D721Med (cell line): ENCODE measurements around the gene OR2T29.
"Not testable (repeated sequence)": the region's sequence is repeated elsewhere in the genome, so short reads cannot be mapped to it uniquely, and the experiment has no call there.

Experiments used
- DNase-seq: peaks from one replicate; pipeline ENCODE4 v3.0.0; 2011; ENCODE audit warnings: low spot score; ENCODE audit not compliant: insufficient read length
- FAIRE-seq: peaks from 2 replicates; lab custom pipeline; 2011; peaks lifted over from hg19 to GRCh38; lab: Jason Lieb, UNC
- CTCF ChIP-seq: IDR thresholded peaks from 2 replicates; pipeline ENCODE4 v1.5.1; 2012; ENCODE audit warnings: mild to moderate bottlenecking, control low read depth; ENCODE audit not compliant: insufficient read depth; ENCODE audit errors: missing control alignments

The OR2T29 gene

DNA sequence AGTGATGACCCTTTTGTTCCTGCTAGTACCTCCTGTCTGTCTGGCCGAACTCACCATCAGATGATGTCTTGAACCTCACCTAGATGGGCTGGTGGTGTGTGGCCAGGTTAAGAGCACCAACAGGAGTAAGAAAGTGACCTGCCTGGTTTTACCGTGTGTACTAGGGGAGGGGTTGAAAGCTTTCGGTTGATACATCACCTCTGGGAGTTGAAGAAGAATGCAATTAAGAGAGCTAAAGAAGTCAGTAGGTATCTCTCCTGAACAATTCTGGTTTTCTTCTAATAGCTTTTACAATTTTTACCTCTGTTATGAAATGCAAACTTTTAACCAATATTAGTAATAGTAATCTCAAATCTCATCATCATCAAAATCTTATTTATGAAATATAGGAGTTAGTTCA lies at the start of gene OR2T29:
Gene OR2T29 (minus strand): TSS at position 101 of the 400 bp plus-strand sequence. CDS start 3,281 bp downstream, outside the sequence.
- FAIRE-seq, result not testable (repeated sequence)

DNA sequence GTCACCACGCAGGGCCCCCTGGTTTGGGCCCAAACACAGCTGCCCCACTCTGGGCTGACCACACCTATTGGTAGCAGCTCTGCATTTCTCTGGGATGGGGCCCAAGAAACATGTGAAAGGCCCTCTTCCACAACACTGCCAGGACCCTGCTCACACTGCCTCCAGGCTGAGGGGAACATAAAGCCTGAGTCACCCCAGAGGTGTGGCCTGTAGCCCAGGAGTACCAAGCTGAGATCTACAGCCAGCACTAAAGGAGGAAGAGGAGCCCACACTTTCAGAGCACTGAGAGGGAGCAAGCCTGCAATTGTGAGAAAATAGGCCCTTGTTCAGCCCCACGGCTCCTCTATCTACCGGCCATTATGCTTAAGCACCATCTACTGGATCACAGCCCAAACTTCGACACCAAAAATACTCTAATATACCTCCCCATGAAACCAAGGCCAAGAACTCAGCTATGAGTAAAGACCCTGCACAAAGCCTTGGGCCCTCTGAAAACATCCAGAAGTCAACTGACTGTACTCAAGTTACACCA lies 49.4 kb upstream of the OR2T29 start:
- FAIRE-seq (no peak), DNase-seq (no peak)
- TF ChIP-seq CTCF, result no peak

More for the DNA sequence above, at the start of gene OR2T29:
- DNase-seq, result not testable (repeated sequence)

DNA sequence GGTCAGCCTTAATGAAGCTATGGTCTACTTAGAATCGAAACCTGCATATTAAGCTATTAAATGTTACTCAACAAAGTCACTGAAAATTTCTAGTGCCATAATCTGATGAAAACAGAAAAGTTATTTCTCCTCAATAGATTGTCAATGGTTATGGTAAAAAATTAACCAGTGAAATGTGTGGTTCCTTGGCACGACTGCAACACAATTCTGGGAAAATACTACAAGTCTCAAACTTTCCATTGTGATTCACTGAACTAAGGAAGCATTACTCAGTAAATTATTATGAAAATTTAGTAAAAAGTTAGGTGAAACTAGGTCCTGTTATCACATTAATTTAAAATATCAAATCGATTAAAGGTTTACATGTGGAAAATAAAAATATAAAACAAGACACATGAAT lies 47.7 kb upstream of the OR2T29 start:
- FAIRE-seq, result no peak
- no peak for DNase-seq
- no peak for TF ChIP-seq CTCF

DNA sequence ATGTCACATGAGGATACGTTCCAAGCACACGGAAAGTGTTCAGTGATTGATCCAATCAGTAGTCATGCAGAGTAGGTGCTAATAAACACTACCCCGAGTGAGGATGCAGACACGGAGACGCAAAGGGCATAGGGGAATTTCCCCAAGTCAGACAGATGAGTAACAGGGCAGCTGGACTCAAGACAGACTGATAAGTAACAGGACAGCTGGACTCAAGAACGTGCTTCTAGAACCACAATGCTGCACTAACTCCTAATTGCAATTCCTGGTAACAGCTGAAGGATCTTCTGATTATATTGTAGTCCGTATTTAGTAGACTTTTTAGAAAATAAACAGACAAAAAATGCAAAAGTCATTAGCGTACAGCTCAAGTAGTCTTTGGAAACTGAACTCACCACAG lies 36.8 kb upstream of the OR2T29 start:
- no peak for FAIRE-seq
- no peak for DNase-seq
- no peak for TF ChIP-seq CTCF

DNA sequence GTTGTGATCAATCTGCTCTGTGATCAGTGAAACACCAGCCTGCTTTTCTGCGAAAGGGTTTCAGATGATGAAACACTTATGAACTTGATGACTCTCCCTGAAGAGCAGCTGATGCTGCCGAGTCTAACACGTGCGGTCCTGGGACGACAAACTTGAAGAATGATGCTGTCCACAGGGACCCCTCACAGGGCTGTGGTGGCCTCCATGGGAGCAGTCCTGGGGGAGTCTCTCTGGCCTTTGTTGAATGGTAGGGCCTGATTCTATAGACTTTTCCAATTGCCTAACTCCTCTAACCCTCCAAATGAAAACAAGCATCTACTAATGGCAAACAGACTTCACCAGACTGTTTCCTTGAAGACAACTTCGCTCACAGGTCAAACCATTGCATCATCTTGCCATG lies 35.0 kb upstream of the OR2T29 start, which contains the start of gene OR2T10:
Gene OR2T10 (minus strand): TSS at position 112 of the 400 bp plus-strand sequence. CDS start 3,932 bp downstream, outside the sequence.
- DNase-seq, result no peak
- FAIRE-seq, result no peak
- no peak for TF ChIP-seq CTCF

DNA sequence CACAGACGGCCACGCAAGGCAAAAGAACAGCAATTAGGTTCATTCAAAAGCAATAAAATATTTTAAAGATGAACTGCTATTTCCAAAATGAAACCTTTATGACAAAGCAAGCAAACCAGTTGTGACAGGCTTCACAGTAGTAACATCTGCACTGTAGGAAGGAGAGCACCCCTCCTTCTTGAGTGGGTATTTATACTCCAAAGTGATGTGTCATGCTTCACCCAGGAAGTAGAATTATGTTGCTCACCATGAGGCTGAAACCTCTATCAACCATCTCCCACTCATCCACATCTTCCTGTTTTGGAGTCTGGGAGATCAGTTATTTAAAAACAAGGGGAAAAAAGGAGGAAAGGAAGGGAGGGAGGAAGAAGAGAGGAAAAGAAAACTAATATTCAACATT lies 34.0 kb upstream of the OR2T29 start:
- no peak for FAIRE-seq
- no peak for TF ChIP-seq CTCF
- DNase-seq, result no peak

- FAIRE-seq, result no peak
- DNase-seq, result no peak
- TF ChIP-seq CTCF, result no peak
Observed at GRCh38 chr1:248593226-248593625, 30.7 kb upstream of the OR2T29 start.
